WTC11 (cell line): ENCODE results near the gene TAF11L7. TPM values are rescaled to one million over a fixed set of nuclear protein-coding genes. Genes with fewer than 3 reads are reported as not detected.
"Not testable (repeated sequence)": the region's sequence is repeated elsewhere in the genome, so short reads cannot be mapped to it uniquely, and the experiment has no call there.

Source experiments
- ATAC-seq: fragments of 200-7000 bp; cut with Tn5 transposase; 2 replicates; pipeline ENCODE4 v1.10.0; 2021; ENCODE audit warnings: mild to moderate bottlenecking, moderate library complexity
- CTCF ChIA-PET: fragments of 300-600 bp; sonication (Branson Sonifier 250); formaldehyde crosslinking; loops from one replicate; lab custom pipeline; 2021; ENCODE audit warnings: antibody characterized with exemption; lab: Charles Lee
- POLR2A ChIA-PET: fragments of 350-600 bp; sonication (Branson Sonifier 250); formaldehyde crosslinking; loops from one replicate; lab custom pipeline; 2021; ENCODE audit warnings: antibody characterized with exemption; lab: Charles Lee
- DNase-seq: peaks from one replicate; pipeline ENCODE4 v3.0.0; 2021; ENCODE audit warnings: low spot score
- H3K27ac Mint-ChIP-seq: 2 replicates; pipeline ENCODE4 v1.8.0; 2021; ENCODE audit warnings: mixed read lengths
- H3K27me3 Mint-ChIP-seq: 2 replicates; pipeline ENCODE4 v1.8.0; 2021; ENCODE audit warnings: low read depth, mild to moderate bottlenecking, moderate library complexity, mixed read lengths
- H3K36me3 Mint-ChIP-seq: 2 replicates; pipeline ENCODE4 v1.8.0; 2021; ENCODE audit warnings: mixed read lengths
- H3K4me1 Mint-ChIP-seq: 2 replicates; pipeline ENCODE4 v1.8.0; 2022; ENCODE audit warnings: mixed read lengths
- H3K4me3 Mint-ChIP-seq: 2 replicates; pipeline ENCODE4 v1.8.0; 2021; ENCODE audit warnings: mild to moderate bottlenecking, moderate library complexity, mixed read lengths
- H3K9me3 Mint-ChIP-seq: 2 replicates; pipeline ENCODE4 v1.8.0; 2021; ENCODE audit warnings: mixed read lengths
- CBFB ChIP-seq: sonication (generic); formaldehyde crosslinking; IDR thresholded peaks from 2 replicates; pipeline ENCODE4 v1.8.1; 2022; ENCODE audit warnings: mild to moderate bottlenecking, low read depth, missing genetic modification reagents
- CREM ChIP-seq: sonication (generic); formaldehyde crosslinking; IDR thresholded peaks from 2 replicates; pipeline ENCODE4 v1.8.1; 2022; ENCODE audit warnings: mild to moderate bottlenecking, missing genetic modification reagents, moderate library complexity
- E2F1 ChIP-seq: sonication (generic); formaldehyde crosslinking; IDR thresholded peaks from 2 replicates; pipeline ENCODE4 v1.8.0; 2022; ENCODE audit warnings: mild to moderate bottlenecking, missing genetic modification reagents
- E2F4 ChIP-seq: sonication (generic); formaldehyde crosslinking; IDR thresholded peaks from 2 replicates; pipeline ENCODE4 v1.8.1; 2022; ENCODE audit warnings: low read depth, mild to moderate bottlenecking, moderate library complexity, missing genetic modification reagents, borderline replicate concordance
- ERG ChIP-seq: fragments of 250-450 bp; sonication (Bioruptor Pico); IDR thresholded peaks from 2 replicates; pipeline ENCODE4 v1.8.0; 2021; ENCODE audit warnings: mild to moderate bottlenecking
- GABPB1 ChIP-seq: sonication (generic); formaldehyde crosslinking; IDR thresholded peaks from 2 replicates; pipeline ENCODE4 v1.8.1; 2023; ENCODE audit warnings: mild to moderate bottlenecking, missing genetic modification reagents
- IRF2 ChIP-seq: sonication (generic); formaldehyde crosslinking; IDR thresholded peaks from 2 replicates; pipeline ENCODE4 v1.8.0; 2022; ENCODE audit warnings: low read depth, missing genetic modification reagents, borderline replicate concordance
- JUN ChIP-seq: sonication (generic); formaldehyde crosslinking; IDR thresholded peaks from 2 replicates; pipeline ENCODE4 v1.8.0; 2023; ENCODE audit warnings: mild to moderate bottlenecking, missing genetic modification reagents
- MXD4 ChIP-seq: fragments of 250-450 bp; sonication (Bioruptor Pico); IDR thresholded peaks from 2 replicates; pipeline ENCODE4 v1.8.0; 2021; ENCODE audit warnings: mild to moderate bottlenecking, moderate library complexity, borderline replicate concordance
- NR2C2 ChIP-seq: sonication (generic); formaldehyde crosslinking; IDR thresholded peaks from 2 replicates; pipeline ENCODE4 v1.8.0; 2022; ENCODE audit warnings: mild to moderate bottlenecking, missing genetic modification reagents
- NR3C1 ChIP-seq: sonication (generic); formaldehyde crosslinking; conservative IDR thresholded peaks from 2 replicates; pipeline ENCODE4 v1.8.1; 2023; ENCODE audit warnings: low read depth, mild to moderate bottlenecking, missing genetic modification reagents
- PREB ChIP-seq: sonication (generic); formaldehyde crosslinking; IDR thresholded peaks from 2 replicates; pipeline ENCODE4 v1.8.1; 2022; ENCODE audit warnings: mild to moderate bottlenecking, missing genetic modification reagents, moderate library complexity, borderline replicate concordance
- SOX15 ChIP-seq: fragments of 250-450 bp; sonication (Bioruptor Pico); IDR thresholded peaks from 2 replicates; pipeline ENCODE4 v1.9.0; 2021; ENCODE audit warnings: mild to moderate bottlenecking
- ZNF317 ChIP-seq: sonication (generic); formaldehyde crosslinking; IDR thresholded peaks from 2 replicates; pipeline ENCODE4 v1.8.1; 2023; ENCODE audit warnings: low read depth, mild to moderate bottlenecking, moderate library complexity, missing genetic modification reagents, borderline replicate concordance
- ZNF512 ChIP-seq: sonication (generic); formaldehyde crosslinking; IDR thresholded peaks from 2 replicates; pipeline ENCODE4 v1.8.1; 2022; ENCODE audit warnings: missing genetic modification reagents, borderline replicate concordance
- total RNA-seq: library from RNA; stranded (reverse); gene quantifications from 3 replicates; pipeline ENCODE4 v1.2.3, GENCODE V29; 2021

TAF11L7 gene
- total RNA-seq, 1 experiment from 2014 or later: not detected

- no peak for ATAC-seq
- no peaks in the 10 kb centered on the region; the same call in 1 of the 2 replicates for H3K27me3 Mint-ChIP-seq
- DNase-seq: no peak
- no peak for TF ChIP-seq E2F1 (CRISPR knock-in tag)
- no peak for TF ChIP-seq MXD4
- no peak for TF ChIP-seq ZNF317 (CRISPR knock-in tag)
- TF ChIP-seq PREB (CRISPR knock-in tag): no peak
- TF ChIP-seq SOX15 (CRISPR knock-in tag): no peak
- no peak for TF ChIP-seq NR2C2 (CRISPR knock-in tag)
- TF ChIP-seq ERG (CRISPR knock-in tag): no peak
- no peak for TF ChIP-seq CBFB (CRISPR knock-in tag)
- no peak for TF ChIP-seq NR3C1 (CRISPR knock-in tag)
- TF ChIP-seq GABPB1 (CRISPR knock-in tag): no peak
- TF ChIP-seq E2F4: no peak
- TF ChIP-seq JUN (CRISPR knock-in tag): no peak
- TF ChIP-seq ZNF512: no peak
- TF ChIP-seq IRF2: no peak
- TF ChIP-seq CREM (CRISPR knock-in tag): no peak
- no peaks in the 10 kb centered on the region for H3K4me1 Mint-ChIP-seq
- H3K36me3 Mint-ChIP-seq: no peaks in the 10 kb centered on the region
- ChIA-PET CTCF (no interaction called here), POLR2A (no interaction called here)
- peaks cover 5% of the 10 kb centered on the region for H3K9me3 Mint-ChIP-seq
- H3K4me3 Mint-ChIP-seq: no peak overlapping the region
- H3K27ac Mint-ChIP-seq: no peak overlapping the region
Observed at GRCh38 chr5:17614872-17615605, 29.5 kb upstream of the TAF11L7 start.

- H3K36me3 Mint-ChIP-seq, H3K4me3 Mint-ChIP-seq: not testable (repeated sequence)
- CTCF ChIA-PET: interaction anchor here (2.1 kb wide), 1 partner anchor 10 kb away, joined by 7 read pairs; no protein-coding TSS in a partner anchor
Observed at GRCh38 chr5:17610092-17610491, 24.5 kb upstream of the TAF11L7 start, which contains the start of gene TAF11L12. TAF11L12 (plus strand) TSS chr5:17610392.

GRCh38 chr5:17607461-17607860 is 21.9 kb upstream of the TAF11L7 start:
- ATAC-seq, H3K4me3 Mint-ChIP-seq, POLR2A ChIA-PET, DNase-seq, H3K27ac Mint-ChIP-seq, H3K27me3 Mint-ChIP-seq, H3K36me3 Mint-ChIP-seq, CTCF ChIA-PET, H3K9me3 Mint-ChIP-seq, H3K4me1 Mint-ChIP-seq: not testable (repeated sequence)

More at GRCh38 chr5:17610092-17610491, 24.5 kb upstream of the TAF11L7 start, which contains the start of gene TAF11L12:
- H3K27me3 Mint-ChIP-seq, H3K4me1 Mint-ChIP-seq, POLR2A ChIA-PET, H3K27ac Mint-ChIP-seq, H3K9me3 Mint-ChIP-seq, DNase-seq, ATAC-seq: not testable (repeated sequence)
